ENCODE measurements around the gene PIANP.
"Not testable (repeated sequence)": the region's sequence is repeated elsewhere in the genome, so short reads cannot be mapped to it uniquely, and the experiment has no call there.

Gene PIANP

GRCh38 chr12:6708351-6708750 is 7.7 kb upstream of the PIANP start:
- in situ Hi-C loops (cut with HindIII; ENCODE audit: low sequenced_read_pairs): not testable (repeated sequence)

DNA sequence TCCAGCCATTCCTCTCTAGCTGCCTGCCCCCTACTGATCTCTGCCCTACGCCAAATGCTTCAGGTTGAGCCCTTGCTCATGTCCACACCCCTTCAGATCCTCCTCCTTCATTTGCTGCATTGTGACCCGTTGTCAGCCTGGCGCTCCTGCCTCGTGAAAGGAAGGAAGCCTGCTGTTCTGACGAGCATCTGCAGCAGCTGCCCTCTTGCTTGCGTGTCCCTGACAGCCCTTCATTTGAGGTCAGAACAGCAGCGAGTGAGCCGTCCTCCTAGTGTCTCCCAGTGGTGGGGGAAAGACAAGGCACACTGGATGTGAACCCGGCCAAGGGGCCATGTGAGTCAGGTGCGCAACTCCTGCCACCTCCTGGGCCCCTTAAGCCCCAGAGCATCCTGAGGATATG is 3.0 kb upstream of the PIANP start:
- in situ Hi-C loops (cut with HindIII; ENCODE audit: low sequenced_read_pairs): no loop called here

DNA sequence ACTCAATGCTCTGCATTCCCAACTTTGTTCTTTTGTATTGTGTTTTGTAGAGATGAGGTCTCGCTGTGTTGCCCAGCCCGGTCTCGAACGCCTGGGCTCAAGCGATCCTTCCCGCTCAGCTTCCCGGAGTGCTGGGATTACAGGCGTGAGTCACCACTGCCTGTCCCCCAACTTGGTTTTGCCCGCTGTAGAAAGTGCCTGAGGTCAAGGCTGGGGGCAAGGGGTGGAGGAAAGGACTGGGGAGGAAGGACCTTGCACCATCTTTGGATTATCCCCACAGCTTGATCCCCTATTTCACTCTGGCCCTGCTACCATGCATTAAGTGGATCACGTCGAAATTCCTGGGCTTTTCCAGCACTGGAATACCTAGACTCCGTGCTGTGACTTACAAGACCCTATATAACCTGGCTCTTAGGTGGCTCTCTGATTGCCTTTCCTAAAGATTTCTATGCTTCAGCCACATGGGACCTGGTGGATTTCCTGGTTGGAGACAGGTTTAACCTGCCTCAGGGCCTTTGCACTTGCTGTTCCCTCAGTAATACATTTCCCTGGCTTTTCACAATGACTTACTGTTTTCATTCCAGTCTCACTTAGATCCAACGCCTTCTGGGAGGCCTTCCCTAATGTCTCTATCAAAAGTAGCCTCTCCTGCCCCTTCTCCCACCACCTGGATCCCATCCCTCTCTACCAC is 608 bp upstream of the PIANP start:
- in situ Hi-C loops (cut with HindIII; ENCODE audit: low sequenced_read_pairs): no loop called here

GRCh38 chr12:6699989-6700645 is 498 bp downstream of the PIANP start:
- in situ Hi-C loops (cut with HindIII; ENCODE audit: low sequenced_read_pairs): no loop called here

DNA sequence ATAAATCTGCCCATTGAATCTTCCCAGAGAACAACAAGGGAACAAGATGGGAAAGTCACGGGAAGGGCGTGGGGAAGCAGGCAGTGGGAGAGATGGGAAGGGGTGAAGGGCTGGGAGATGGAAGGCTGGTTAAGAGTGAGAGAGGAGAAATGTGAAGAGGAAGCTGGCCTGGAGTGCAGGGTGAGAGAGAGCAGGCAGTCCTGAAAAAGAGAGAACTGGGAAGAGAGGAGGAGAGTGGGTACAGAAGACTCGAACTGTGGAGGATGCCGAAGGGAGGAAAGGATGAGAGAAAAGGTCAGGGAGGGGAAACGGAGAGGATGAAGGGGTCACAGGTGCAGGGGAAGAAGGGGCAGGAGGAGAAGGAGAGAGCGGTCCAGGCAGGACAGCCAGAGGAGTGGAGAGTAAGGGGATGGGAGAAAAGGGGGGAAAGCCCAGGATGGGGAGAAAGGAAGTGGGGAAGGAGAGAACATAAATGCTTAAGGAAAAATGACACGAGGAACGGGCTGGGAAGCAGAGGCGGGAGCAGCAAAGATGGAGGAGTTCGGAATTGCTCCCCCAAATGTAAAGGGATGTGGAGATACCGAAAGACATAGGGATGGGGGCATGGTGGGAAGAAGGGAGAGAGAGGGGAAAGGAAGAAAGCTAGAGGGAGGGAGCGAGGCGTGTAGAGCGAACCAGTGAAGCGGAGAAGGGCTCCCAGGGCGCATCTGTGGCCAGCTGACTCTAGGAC is 1.2 kb downstream of the PIANP start:
- in situ Hi-C loops (cut with HindIII; ENCODE audit: low sequenced_read_pairs): no loop called here

DNA sequence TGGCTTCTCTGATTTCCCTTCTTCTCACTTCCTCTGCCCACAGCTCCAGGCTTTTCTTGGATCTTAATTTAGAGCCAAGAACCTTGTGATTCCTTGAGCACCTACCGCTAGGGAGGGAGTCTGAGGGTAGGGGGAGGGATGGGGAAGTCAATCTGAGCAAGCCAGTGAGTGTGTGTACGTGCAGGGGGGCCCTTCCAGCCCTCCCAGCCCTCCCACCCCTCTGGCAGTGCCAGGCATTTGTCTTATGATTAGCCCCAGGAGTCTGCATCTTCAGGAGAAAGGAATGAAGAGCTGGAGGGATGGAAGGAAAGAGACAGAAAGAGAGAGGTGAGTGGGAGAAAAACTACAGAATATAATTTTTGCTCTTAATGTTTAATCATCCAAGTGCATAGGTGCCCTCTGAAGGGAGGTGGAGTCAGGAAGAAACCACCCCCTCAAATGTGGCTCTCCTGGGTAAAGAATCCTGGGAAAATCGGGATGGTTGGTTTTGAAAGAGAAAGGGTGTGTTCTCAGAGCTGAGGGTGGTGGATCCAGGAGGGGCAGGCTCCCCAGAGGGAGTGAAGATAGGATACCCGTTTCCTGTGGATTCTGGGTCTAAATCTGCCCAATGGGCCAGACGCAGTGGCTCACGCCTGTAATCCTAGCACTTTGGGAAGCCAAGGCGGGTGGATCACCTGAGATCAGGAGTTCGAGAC is 2.1 kb downstream of the PIANP start:
- in situ Hi-C loops (cut with HindIII; ENCODE audit: low sequenced_read_pairs): no loop called here

GRCh38 chr12:6697584-6698351 is 2.8 kb downstream of the PIANP start:
- in situ Hi-C loops (cut with HindIII; ENCODE audit: low sequenced_read_pairs): no loop called here

GRCh38 chr12:6696690-6697583 is 3.7 kb downstream of the PIANP start:
- in situ Hi-C loops (cut with HindIII; ENCODE audit: low sequenced_read_pairs): no loop called here

- in situ Hi-C loops (cut with HindIII; ENCODE audit: low sequenced_read_pairs): no loop called here
These were observed 5.1 kb downstream of the PIANP start for GRCh38 chr12:6695313-6696045.

DNA sequence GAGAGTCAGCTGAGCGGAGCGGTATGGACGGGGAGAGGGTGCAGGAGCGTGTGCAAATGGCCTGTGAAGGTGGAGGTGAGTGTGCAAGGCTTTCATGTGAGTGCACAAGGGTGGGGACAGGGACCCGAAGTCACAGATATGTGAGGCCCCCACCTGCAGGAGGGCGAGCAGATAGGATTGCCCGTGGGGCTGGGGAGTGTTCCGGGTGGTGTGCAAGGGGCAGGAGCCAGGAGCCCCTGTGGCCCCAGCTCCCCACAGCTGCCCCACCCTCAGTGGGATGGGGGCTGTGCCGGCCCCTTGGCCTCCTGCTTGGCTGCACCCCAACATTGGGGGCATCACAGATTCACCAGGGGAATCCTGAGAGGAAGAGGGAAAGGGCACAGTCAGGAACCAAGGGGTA is 5.9 kb downstream of the PIANP start:
- in situ Hi-C loops (cut with HindIII; ENCODE audit: low sequenced_read_pairs): loop anchor here (5.0 kb wide), 3 partner anchors 33 to 92 kb away; partner anchors contain the start of gene ACRBP

- in situ Hi-C loops (cut with HindIII; ENCODE audit: low sequenced_read_pairs): loop anchor here (5.0 kb wide), 3 partner anchors 33 to 92 kb away; partner anchors contain the start of gene ACRBP
These were observed 6.7 kb downstream of the PIANP start for GRCh38 chr12:6693832-6694355.

- in situ Hi-C loops (cut with HindIII; ENCODE audit: low sequenced_read_pairs): loop anchor here (5.0 kb wide), 3 partner anchors 34 to 91 kb away; partner anchors contain the start of gene ACRBP
These were observed 7.7 kb downstream of the PIANP start for GRCh38 chr12:6692888-6693287.

- in situ Hi-C loops (cut with HindIII; ENCODE audit: low sequenced_read_pairs): loop anchor here (5.0 kb wide), 3 partner anchors 36 to 89 kb away; partner anchors contain the start of gene ACRBP
These were observed 9.1 kb downstream of the PIANP start for GRCh38 chr12:6691473-6691872.

DNA sequence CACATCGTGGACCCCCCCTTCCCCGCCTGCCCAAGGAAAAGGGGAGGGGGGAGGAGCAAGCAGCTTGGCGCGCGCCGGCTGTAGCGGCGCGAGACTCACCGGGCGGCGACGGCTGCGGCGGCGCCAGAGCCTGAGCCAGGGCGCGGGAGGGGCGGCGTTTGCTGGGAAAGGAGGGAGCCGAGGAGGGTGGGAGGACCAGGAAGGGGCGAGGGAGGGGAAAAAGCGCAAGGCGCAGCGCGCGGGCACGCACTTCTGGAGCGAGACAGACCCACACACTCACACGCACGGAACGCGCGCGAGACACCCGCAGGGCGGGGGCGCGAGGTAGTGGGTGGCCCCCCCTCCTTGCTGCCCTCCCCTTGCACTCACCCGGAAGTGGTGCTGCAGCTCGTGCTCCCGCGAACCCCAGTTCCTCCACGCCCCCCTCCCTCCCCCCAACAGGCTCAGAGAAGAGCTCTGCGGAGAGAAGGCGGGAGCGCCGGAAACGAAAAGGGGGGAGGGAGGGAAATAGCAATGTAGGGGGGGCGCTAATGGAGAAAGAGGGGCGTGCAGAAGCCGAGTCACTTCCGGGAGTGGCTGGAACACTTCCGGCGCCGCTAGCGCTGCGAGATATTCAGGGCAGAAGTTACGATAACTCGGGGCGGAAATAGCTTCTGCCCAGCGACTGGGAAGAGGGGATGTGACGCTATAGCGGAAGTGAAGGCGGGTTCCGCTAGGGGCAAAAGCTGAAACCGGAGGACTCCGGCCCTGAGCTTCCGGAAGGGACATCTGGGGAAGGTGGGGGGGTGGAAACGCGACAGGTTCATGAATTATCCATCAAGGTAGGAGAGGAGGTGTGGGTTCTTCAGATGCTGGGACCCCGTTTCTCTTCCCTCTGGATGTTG is 11.4 kb downstream of the PIANP start, which contains the start of gene ZNF384:
TSS of gene ZNF384 (minus strand) at position 377 of the 884 bp plus-strand sequence. CDS start 9,855 bp downstream, outside the sequence.
- in situ Hi-C loops (cut with HindIII; ENCODE audit: low sequenced_read_pairs): no loop called here

DNA sequence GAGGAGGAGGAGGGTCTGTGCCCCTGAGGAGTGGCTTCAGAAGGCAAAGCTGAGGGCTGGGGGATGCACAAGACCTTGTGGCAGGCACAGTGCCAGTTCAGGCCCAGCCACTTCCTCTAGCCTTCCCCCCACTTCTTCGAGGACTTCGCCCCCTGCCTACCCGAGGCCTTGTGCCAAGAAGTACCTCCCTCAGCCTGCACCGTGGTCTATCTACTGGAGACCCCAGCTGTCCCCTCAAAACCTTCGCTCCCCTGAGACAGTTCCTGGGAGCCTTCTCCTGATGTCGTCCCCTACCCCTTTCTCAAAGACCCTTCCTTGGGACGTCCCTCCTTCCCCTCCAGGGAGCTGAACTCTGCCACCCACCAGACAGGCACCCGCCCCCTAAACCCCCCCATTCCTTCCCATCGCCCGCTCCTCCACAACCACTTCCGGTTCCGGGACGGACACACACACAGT is 12.0 kb downstream of the PIANP start:
- in situ Hi-C loops (cut with HindIII; ENCODE audit: low sequenced_read_pairs): no loop called here

DNA sequence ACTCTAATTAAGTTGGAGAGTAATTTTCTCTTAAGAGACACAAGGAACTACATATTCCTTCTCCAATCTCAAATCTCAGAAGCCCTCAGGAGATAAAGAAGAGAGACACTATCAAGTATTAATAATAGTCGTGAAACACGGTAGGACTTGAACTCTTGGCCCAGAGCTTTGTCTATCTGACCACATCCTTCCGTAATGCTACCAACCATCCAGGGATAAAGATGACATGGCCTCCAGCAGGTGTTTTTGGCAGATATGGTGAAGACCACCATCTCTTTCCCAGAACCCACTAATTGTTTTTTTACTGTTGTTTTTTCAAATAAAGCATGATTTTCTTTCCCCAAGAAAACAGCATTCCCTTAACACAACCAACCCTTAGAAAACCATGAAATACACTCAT is 14.8 kb downstream of the PIANP start:
- in situ Hi-C loops (cut with HindIII; ENCODE audit: low sequenced_read_pairs): no loop called here

- in situ Hi-C loops (cut with HindIII; ENCODE audit: low sequenced_read_pairs): no loop called here
These were observed 16.0 kb downstream of the PIANP start for GRCh38 chr12:6684609-6685008.

All from endothelial cell of hepatic sinusoid (primary cell).